ENCODE results near the gene PTK6. TPM values are rescaled to one million over a fixed set of nuclear protein-coding genes. Genes with fewer than 3 reads are reported as not detected.

PTK6 gene
- total RNA-seq, 1 donor from 2014 or later, result 0.13 TPM

- no peak for DNase-seq (ENCODE audit: low read depth, low spot score)
Measured at GRCh38 chr20:63557481-63557891, 20.3 kb upstream of the PTK6 start.

GRCh38 chr20:63556873-63557478 lies 19.8 kb upstream of the PTK6 start:
- no peak for DNase-seq (ENCODE audit: low read depth, low spot score)

- DNase-seq (ENCODE audit: low read depth, low spot score), result no peak
Measured at GRCh38 chr20:63555661-63556381, 18.6 kb upstream of the PTK6 start.

GRCh38 chr20:63554361-63555278 lies 17.4 kb upstream of the PTK6 start:
- no peak for DNase-seq (ENCODE audit: low read depth, low spot score)

- DNase-seq (ENCODE audit: low read depth, low spot score), result no peak
Measured at GRCh38 chr20:63553933-63554290, 16.7 kb upstream of the PTK6 start, which contains the start of gene FNDC11. Gene FNDC11, plus strand, starts transcription at chr20:63554159. Its CDS starts 1,505 bp downstream, at chr20:63555664.

GRCh38 chr20:63553251-63553932 lies 16.2 kb upstream of the PTK6 start:
- DNase-seq (ENCODE audit: low read depth, low spot score), result peak; percentile 75

- no peak for DNase-seq (ENCODE audit: low read depth, low spot score)
Measured at GRCh38 chr20:63552481-63553249, 15.5 kb upstream of the PTK6 start.

- no peak for DNase-seq (ENCODE audit: low read depth, low spot score)
Measured at GRCh38 chr20:63551068-63551467, 13.9 kb upstream of the PTK6 start.

GRCh38 chr20:63549679-63550282 lies 12.6 kb upstream of the PTK6 start:
- DNase-seq (ENCODE audit: low read depth, low spot score), result no peak

GRCh38 chr20:63549019-63549418 lies 11.8 kb upstream of the PTK6 start:
- no peak for DNase-seq (ENCODE audit: low read depth, low spot score)

GRCh38 chr20:63548542-63548941 lies 11.4 kb upstream of the PTK6 start:
- DNase-seq (ENCODE audit: low read depth, low spot score), result no peak

- DNase-seq (ENCODE audit: low read depth, low spot score), result no peak
Measured at GRCh38 chr20:63547725-63548480, 10.7 kb upstream of the PTK6 start, which contains the start of gene SRMS. Gene SRMS, minus strand, starts transcription at chr20:63547749. Its CDS starts 286 bp downstream, at chr20:63547463.

- DNase-seq (ENCODE audit: low read depth, low spot score), result no peak
Measured at GRCh38 chr20:63546956-63547724, 10.0 kb upstream of the PTK6 start.

- no peak for DNase-seq (ENCODE audit: low read depth, low spot score)
Measured at GRCh38 chr20:63546256-63546955, 9.2 kb upstream of the PTK6 start.

GRCh38 chr20:63545814-63546213 lies 8.6 kb upstream of the PTK6 start:
- no peak for DNase-seq (ENCODE audit: low read depth, low spot score)

- no peak for DNase-seq (ENCODE audit: low read depth, low spot score)
Measured at GRCh38 chr20:63544958-63545516, 7.9 kb upstream of the PTK6 start.

- no peak for DNase-seq (ENCODE audit: low read depth, low spot score)
Measured at GRCh38 chr20:63544241-63544957, 7.2 kb upstream of the PTK6 start.
